HG02938 (cell line): ENCODE data around the gene DDN.

Experiments used
- ATAC-seq: cut with Tn5 transposase; IDR thresholded peaks from one replicate; pipeline ENCODE4 v1.9.1; 2021; ENCODE audit warnings: mild to moderate bottlenecking, moderate library complexity; ENCODE audit not compliant: unreplicated experiment

The DDN gene

DNA sequence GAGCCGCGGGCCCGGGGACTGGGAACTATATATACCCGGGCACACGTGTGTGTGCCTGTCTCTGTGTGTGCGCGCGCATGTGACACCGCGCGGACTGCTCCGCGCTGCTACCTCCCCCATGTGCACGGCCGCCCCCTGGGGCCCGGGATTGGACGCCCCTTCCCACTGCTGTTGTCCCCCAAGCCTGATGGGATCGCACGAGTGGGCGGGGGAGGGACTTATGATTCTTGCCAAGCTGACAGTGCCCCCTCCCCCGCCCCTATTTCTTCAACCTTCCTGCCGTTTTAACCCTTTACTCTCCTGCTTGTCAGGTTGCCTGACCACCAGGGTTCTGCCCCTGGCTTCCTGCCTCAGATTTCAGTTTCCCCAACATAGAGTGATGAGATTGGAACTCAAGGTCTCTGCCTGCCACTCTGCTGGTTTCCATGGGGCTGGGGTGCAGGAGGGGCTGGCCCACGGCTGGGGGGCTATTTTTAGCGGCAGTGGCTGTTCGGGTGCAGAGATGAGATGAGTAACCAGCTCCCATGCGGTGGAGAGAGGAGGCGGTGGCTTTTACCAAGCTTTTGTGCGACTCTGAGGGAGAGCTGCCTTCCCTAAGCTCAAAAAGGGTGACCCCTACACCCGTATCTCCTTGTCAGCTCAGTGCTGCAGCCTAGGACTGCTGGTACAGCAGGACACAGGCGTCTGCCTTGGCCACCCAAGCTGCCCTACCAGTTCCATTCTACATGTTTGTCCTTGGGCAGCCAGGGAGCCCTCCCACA is at the start of gene DDN:
DDN (minus strand) TSS at position 5 of the 761 bp plus-strand sequence. CDS start 88 bp downstream, outside the sequence.
- ATAC-seq = no peak

DNA sequence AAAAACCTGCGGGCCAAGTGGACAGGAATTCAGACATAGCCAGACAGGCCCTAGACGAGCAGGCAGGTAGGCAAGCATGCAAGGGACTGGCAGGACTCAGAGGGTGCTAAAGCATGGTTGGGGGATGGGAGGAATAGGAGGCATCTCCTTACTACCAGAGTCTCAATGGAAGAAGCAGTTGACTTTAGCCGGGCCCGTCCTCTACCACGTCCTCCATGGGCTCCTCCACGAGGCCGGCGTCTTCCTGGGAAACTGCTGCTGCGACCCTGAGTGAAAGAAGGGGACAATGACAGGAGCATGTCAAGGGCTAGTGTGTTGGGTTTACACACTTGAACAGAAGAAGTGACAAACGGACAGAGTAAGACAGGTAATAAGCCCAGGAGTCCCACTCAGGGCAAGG is 49.8 kb upstream of the DDN start:
- ATAC-seq = no peak

DNA sequence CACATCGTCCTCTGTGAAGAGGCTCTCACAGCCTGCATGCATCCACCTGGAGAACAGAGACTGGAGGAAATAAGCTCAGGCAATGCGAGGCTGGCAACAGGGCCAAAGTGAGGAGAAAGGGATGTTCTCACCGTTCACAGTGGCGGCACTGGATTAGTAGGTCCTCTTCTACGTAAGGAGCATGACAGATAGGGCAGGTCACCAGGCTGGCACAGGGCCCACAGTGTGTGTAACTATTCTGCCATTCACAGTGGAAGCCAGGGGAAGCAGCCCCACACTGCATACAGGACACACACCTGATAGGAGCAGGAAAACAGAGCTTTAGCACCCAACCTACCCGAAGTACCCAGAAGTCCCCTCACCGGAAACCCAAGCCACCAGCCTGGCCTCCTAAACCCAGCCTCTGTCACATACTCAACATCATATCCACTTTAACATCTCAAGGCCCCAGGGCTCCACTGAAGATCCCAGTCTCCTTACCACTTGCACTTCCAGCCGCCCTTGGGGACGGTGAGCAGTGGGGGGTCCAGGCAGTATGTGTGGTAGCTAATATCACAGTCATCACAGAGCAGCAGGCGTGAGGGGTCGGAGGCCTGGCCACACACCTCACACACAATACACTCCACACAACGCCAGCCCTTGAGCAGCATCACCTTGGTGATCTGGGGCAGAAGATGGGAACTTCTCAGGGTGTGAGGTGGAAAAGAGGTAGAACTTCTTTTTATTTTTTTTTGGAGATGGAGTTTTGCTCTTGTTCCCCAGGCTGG is 47.1 kb upstream of the DDN start:
- no peak for ATAC-seq

DNA sequence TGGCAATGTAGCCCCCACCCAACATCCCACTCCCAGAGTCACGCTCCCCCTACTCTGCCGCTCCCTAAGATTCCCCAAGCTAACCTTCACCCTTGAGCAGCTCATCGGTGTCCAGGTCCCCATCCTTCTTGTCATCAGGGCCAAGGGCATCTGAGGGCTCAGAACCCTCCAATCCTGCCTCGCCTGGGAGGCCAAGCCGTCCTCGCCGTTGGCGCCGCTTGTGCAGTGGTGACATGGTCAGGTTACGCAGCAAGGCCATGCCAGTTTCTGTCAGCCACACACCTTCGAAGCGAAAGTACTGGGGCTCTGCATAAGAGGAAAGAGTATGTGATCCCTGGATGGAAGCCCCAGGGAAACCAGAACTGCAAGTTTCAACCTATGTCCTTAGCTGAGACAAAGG is 45.5 kb upstream of the DDN start:
- no peak for ATAC-seq

DNA sequence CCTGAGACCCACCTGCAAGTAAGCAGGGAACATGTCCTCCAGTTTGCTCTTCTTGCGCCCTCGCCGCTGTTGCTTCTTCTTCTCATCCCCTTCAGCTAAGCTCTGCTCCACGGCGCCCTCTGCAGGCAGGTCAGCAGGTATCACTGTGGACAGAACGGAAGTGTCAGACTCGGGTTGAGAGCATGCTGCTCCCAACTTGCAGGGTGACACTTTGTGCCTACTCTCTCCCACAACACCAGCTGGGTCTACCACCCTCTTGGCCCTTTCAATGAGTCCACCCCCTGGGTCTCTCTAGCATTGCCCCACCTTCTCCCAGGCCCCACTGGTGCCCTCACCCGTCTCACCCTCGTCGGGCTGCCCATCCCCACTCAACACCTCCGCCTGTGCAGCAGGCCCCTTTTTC is 44.7 kb upstream of the DDN start:
- no peak for ATAC-seq

DNA sequence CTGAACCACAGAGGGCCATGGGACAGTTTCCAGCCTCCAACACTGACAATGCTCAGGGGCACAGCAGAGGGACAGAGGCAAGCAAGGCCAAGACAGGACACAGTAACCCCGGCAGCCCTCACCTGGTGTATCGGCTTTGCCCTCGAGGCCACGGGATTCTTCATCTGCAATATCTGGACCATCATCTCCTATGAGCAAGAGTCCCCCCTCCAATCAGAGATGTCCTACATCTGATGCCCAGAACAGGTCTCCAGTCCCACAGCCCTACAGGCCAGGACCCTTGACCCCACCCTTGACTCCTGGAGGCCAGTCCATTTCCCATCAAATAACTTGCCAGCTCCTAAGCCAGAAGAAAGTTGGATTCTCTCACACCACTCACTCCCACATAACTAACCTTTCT is 44.1 kb upstream of the DDN start:
- ATAC-seq = no peak

DNA sequence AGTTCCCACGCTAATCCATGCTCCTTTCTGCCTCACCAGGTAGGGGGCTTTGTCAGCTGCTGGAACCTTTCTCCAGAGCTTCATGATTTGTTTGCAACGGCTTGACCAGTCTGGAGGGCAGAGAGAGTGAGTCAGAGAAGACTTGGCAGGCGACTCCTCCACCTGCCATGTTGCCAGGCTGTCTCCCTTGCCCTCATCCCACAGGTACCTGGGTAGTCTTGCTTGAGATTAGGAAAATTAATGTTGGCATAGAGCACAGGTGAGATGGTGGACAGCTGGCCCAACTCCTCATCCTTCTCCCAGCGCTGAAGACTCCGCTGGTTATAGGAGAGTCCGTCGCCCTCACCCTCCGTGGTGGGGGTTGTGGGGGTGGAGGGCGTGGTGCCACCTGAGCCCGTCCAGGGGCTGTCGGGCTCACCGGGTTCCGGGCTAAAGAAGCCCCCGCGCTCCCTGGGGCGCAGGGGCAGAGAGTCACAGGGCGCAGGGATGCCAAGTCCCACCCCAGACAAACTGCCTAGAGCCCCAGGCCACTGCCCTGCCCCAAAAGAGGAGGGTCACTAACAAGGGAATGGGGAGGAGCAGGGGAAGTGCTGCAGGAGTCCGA is 42.8 kb upstream of the DDN start:
- ATAC-seq = no peak

DNA sequence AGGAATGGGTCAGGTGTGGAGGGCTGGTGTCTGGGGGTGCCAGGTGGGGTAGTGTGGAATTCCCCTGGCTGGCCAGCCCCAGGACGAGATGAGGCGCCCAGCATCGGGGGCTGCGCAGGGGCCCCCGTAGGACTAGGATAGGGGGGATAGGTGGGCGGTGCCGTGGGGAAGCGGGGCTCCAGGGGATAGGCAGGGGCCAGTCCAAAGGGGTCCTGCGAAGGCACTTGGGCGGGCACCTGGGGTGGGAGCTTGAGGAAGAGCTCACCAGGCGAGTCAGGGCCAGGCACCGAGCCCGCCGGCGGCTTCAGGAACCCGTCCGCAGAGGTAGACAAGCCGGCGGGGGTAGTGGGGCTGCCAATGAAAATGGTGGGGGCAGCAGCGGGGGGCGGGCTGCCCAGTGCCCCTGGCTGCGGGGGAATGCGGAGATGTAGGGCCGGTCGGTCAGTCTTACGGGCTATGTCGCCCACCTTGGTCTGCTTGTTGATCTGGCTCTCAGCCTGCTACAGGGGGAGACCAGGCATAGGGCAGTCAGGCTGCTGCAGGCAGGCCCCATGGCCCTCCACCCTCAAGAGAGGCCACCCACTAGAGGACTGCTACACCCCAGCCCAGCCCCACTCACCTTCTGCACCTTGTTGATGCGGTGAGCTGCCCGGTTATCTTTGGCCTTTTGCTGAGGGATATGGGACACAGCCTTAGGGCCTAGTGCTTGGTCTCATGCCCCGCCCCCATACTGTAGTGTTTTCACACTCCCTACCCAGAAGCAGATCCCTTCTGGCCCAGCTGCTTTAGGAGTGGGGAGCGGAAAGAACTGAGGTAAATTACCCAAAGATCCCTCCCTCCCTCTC is 42.1 kb upstream of the DDN start:
- no peak for ATAC-seq

DNA sequence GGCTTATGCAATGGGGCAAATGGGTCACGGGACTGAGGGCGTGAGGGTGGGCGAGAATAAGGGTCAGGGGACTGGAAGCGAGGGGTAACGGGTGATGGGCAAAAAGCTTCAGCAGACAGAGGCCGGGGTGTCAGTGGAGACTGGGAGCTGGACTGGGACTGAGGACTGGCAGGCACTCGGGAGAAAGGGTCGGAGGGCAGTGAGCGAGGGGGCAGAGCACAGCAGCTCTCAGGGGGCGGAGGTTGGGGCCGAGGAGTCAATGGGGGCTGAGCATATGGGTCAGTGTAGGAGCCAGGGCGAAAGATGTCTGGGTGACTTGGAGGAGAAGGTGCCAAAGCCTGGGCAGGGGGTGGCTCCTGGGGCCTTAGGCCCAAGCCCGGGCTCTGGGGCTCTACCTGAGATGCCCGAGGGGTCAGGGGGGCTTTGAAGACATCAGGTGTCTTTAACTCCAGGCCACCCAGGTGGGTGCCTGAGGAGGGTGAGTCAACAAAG is 41.2 kb upstream of the DDN start:
- ATAC-seq = no peak

DNA sequence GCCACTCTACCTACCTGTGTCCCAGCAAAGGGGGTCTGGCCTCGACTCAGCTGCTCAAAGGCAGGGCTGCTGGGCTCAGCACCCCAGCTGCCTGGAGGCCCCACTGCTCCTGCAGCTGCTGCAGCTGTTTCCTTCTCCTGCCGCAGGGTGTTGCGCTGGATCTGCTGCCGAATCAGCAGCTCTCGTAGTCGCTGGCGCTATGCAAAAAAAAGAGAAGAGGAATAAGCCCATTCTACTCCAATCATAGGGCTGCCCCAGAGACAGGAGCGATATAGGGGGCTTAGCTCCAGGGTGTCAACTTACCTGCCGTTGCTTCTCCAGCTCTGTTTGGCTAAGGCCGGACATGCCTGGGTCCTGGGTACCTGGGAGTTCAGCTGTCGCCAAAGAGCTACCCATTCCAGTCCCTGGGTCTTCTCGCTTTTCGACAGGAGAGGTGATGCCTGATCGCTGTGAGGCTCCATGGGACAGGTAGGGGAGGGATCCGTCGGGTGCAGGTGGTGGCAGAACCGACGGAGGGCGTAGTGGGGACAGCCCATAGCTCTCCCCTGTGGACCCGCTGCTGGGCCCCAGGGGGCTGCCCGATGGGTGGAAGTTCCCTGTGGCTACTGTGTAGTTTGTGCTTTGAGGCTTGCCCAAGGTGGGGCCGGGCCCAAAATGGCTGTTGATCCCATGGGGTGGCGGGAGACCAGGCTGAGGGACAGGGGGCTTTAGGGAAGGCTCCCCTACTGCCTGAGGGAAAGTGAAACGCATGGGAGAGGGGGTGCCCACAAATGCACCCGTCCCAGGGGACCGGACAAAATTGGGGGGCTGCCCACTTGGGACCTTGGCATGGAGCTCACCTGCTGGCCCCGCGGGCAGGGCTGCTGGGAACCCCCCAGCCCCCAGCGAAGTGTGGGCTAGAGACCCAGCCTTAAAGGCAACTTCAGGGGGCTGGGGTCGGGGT is 40.5 kb upstream of the DDN start:
- no peak for ATAC-seq

DNA sequence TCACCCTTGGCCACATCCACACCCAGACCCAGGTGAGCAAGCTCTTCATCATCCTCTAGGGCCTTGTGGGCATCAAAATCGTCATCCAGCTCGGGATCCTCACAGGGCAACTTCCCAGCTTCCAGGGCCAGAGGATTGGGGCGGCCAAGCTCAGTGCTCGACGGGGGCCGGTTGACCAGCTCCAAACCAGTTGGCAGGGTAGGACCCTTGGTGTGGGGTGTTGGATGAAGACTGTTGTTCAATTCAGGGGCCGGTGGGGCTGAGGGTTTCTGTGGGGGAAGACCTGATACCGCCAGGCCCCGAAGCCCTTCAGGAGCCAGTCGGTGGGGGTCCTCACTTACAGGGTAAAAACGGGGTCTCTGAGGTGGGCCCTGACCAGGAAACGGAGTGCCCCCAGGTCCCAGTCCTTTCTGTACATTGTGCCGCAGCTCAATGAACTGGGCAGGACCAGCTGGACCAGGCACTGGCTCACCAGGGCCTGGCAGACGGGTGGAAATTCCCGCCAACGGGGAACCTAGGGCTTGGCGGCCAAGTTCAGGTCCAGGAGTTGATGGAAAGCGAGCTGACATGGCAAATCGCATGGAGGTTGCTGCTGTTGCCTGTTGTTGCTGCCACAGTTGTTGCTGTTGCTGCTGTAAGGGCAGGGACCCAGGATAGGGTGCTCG is 39.2 kb upstream of the DDN start:
- ATAC-seq = no peak

DNA sequence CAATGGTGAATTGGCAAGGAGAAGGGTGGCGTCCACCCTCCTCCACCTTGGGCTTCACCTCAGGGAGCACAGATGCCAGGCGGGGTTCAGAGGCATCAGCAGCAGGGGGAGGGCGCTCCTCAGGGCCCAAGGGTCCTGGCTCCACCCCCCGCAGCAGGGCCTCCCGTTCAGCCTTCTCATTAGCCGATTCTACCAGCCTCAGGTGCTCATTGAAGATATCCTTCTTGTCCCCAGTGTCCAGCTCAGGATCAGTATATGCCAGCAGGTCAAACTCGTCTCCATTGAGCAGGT is 38.7 kb upstream of the DDN start:
- no peak for ATAC-seq

DNA sequence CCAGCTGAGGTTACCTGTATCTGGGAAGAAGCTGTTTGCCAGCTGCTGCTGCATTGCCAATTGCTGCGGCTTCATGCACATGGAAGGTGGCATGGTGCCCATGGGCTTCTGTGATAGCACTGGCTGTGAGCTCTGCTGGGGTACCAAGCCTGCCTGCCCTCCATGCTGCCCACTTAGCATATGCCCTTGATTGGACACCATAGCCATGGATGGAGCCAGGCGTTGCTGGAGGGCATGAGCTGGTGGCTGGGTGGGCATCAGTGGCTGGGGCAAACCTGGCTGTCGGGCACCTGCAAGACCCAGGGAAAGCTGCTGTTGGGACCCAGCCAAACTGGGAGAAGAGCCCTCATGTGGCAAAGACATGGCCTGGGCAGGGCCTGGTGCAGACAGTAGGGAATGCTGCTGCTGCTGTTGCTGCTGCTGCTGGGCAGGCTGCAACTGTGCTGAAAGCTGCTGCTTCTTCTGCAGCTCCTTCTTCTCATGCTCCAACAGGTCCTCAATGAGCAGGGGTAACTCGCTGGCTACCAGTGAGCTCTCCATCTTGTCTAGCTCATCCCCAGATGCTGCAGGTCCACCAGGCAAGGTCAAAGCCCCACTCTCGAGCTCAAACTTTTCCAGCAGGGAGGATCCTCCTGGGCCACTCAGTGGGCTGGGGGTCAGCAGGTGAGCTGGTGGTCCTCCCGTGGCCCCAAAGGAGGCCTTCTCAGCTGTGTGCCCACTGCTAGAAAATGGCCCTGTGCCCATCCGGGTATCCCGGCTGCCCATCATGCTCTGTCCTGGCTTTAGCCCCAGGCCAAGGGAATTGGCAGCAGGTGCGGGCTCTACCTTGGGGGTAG is 38.2 kb upstream of the DDN start:
- no peak for ATAC-seq

DNA sequence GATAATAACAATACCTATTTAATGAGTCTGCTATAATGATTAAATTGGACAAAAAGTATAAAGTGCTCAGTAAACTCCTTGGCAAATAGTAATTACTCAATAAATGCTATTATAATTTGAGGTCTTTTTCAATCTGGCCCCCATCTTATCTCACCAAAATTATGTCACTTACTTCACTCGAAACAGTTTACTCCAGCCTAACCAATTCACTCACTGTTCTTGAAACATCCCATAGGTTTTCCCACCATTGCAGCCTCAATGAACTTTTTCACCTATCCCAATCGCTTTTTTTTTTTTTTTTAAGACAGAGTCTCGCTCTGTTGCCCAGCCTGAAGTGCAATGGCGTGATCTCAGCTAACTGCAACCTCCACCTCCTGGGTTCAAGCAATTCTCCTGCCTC is 36.9 kb upstream of the DDN start:
- no peak for ATAC-seq

DNA sequence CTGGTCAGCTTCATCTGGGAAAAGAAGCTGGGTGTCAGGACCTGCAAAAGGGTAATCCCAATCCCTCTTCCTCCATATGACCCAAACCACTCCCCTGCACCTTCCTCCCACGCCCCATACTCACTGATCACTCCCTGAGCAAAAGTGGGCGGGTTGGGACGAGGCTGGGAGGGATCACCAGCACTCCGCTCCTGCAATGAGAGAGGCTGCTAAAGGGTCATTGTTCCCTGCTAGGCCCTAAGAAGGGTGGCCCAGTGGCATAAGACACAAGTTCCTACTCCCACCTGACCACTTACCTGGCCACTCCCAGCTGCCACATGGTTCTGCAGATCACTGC is 35.1 kb upstream of the DDN start:
- no peak for ATAC-seq

DNA sequence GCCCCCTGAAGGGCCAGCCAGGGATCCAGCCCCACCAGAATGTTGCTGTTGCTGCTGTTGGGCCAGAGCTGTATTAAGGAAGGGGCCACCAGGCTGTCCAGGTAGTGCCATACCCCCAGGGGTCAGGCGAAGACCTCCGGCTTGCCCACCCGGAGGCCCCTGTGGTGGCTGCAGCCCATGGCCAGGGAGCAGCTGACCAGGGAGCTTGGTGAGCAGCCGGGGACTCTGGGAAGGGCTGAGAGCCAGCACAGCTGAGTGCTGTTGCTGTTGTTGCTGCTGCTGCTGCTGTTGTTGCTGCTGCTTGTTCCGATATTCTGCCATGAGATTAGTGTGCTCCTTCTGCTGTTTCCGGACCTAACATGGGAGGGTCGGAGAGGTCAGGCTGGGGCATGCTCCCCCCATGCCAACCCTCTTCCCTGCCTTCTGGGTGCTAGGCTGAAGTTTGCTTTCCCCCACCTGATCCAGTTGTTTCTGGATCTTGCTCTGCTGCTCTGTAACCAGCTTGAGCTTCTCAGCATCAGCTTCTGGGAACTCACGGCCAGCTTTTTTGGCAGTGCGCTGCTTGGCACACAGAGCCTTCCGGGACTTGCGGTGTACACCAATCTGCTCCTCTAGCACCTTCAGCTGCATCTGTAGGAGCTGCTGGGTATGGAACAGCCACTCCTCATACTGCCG is 34.6 kb upstream of the DDN start:
- no peak for ATAC-seq

DNA sequence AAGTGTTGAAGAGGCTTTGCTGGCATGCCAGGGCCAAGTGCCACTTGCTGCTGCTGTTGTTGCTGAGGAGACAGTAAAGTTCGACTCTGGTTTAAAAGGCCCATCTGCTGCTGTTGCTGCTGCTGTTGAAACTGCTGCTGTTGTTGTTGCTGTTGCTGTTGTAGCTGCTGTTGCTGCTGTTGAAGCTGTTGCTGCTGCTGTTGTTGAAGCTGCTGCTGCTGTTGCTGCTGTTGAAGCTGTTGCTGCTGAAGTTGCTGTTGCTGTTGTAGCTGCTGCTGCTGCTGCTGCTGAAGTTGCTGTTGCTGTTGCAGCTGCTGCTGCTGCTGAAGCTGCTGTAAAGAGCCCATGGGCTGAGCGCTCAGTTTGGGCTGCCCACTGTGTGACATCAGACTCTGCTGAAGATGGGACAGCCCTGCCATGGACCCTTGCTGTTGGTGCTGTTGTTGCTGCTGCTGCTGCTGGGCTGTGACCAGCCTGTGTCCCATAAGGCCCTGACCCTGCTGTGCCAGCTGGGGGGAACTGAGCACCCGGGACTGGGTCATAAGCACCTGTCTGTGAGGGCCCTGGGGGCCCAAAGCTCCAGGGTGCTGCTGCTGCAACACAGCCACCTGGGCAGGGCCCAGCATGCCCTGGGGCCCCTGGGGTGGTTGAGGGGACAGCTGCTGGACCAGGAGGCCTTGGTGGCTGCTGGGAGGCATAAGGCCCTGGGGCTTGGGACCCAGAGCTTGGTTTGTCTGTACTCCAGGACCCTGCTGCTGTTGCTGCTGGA is 33.7 kb upstream of the DDN start:
- ATAC-seq = no peak

DNA sequence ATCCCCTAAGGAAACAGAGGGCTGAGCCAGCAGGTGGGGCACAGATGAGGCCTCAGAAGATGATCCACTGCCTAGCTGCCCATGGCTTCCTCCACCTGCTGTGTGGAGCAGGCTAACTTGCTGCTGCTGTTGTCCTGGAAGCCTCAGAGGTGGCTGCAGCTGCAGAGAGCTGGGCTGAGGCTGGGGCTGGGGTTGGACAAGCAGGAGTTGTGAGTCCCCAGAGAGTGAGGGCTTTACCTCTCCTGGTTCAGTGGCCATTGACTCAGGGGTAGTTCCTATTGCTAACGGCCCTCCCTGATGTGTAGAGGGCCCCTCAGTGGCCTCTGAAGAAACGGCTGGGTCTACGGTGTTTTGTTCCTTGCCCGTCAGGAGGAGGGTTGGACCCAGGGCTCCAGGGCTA is 33.1 kb upstream of the DDN start:
- ATAC-seq = no peak
